PC-9 (cell line): ENCODE data around the gene MRPL53. TPM values are rescaled to one million over a fixed set of nuclear protein-coding genes. Genes with fewer than 3 reads are reported as not detected.

Experiments used
- BruUV-seq: library from RNA; stranded (reverse); fragments of 400-500 nt; replicated peaks from 2 replicates; lab custom pipeline; 2021; lab: Mats Ljungman, UMichigan
- CTCF ChIA-PET: fragments of 300-600 bp; sonication (Branson Sonifier 250); formaldehyde crosslinking; loops from one replicate; lab custom pipeline; 2022; ENCODE audit warnings: antibody characterized with exemption; lab: Charles Lee
- POLR2A ChIA-PET: fragments of 300-600 bp; sonication (Branson Sonifier 250); formaldehyde crosslinking; loops from one replicate; lab custom pipeline; 2022; ENCODE audit warnings: antibody characterized with exemption; ENCODE audit not compliant: unreplicated experiment; lab: Charles Lee
- DNase-seq, 2 experiments: peaks; one replicate each; pipeline versions ENCODE4 v3.0.0 to v3.0.0-alpha.2; 2015 to 2022; ENCODE audit warnings: mixed read lengths in 1 of 2
- H2AFZ ChIP-seq: fragments of 200-600 bp; sonication (generic); 2 replicates; pipeline ENCODE4 v1.8.1; 2017; ENCODE audit warnings: antibody characterized with exemption
- H3F3A ChIP-seq: fragments of 200-600 bp; sonication (generic); 2 replicates; pipeline ENCODE4 v1.8.1; 2017; ENCODE audit warnings: antibody characterized with exemption, mild to moderate bottlenecking, low read depth; ENCODE audit not compliant: insufficient read depth
- H3K27ac ChIP-seq: fragments of 200-600 bp; sonication (generic); 2 replicates; pipeline ENCODE4 v1.6.1; 2016; ENCODE audit warnings: mixed run types
- H3K27me3 ChIP-seq: fragments of 200-600 bp; sonication (generic); 2 replicates; pipeline ENCODE4 v1.6.1; 2016; ENCODE audit warnings: low read depth, mixed run types; ENCODE audit not compliant: insufficient read depth
- H3K36me3 ChIP-seq: fragments of 200-600 bp; sonication (generic); 2 replicates; pipeline ENCODE4 v1.6.1; 2016; ENCODE audit warnings: low read depth, mixed run types
- H3K4me1 ChIP-seq: fragments of 200-600 bp; sonication (generic); replicated peaks from 2 replicates; pipeline ENCODE4 v1.6.1; 2016; ENCODE audit warnings: mixed run types; ENCODE audit not compliant: insufficient read depth
- H3K4me2 ChIP-seq: fragments of 200-600 bp; sonication (generic); 2 replicates; pipeline ENCODE4 v1.6.1; 2017; ENCODE audit warnings: mixed run types
- H3K4me3 ChIP-seq: fragments of 200-600 bp; sonication (generic); 2 replicates; pipeline ENCODE4 v1.6.1; 2016; ENCODE audit warnings: mixed run types
- H3K79me2 ChIP-seq: fragments of 200-600 bp; sonication (generic); 2 replicates; pipeline ENCODE4 v1.6.1; 2017; ENCODE audit warnings: low read depth, mixed run types
- H3K9me2 ChIP-seq: fragments of 200-600 bp; sonication (generic); 2 replicates; pipeline ENCODE4 v1.8.1; 2017; ENCODE audit warnings: mild to moderate bottlenecking; ENCODE audit not compliant: insufficient read depth
- H3K9me3 ChIP-seq: fragments of 200-600 bp; sonication (generic); 2 replicates; pipeline ENCODE4 v1.8.1; 2016; ENCODE audit warnings: low read depth; ENCODE audit not compliant: insufficient read depth
- H4K20me1 ChIP-seq: fragments of 200-600 bp; sonication (generic); 2 replicates; pipeline ENCODE4 v1.8.1; 2017; ENCODE audit not compliant: insufficient read depth
- CTCF ChIP-seq: fragments of 200-600 bp; sonication (generic); conservative IDR thresholded peaks from 2 replicates; pipeline ENCODE4 v1.6.1; 2017; ENCODE audit warnings: mixed run types, antibody characterized with exemption, mild to moderate bottlenecking, moderate library complexity
- EZH2 ChIP-seq: fragments of 200-600 bp; sonication (generic); IDR thresholded peaks from 2 replicates; pipeline ENCODE4 v1.8.0; 2017; ENCODE audit warnings: antibody characterized with exemption, low read depth
- intact Hi-C: fragments of 100-400 bp; cut with micrococcal nuclease; formaldehyde crosslinking; loops from one replicate; pipeline ENCODE4 v1.10.0; 2022; ENCODE audit not compliant: unreplicated experiment
- total RNA-seq: library from RNA; stranded (reverse); gene quantifications from 2 replicates; pipeline ENCODE4 v1.2.3, GENCODE V29; 2021

Gene MRPL53
- total RNA-seq, 1 experiment from 2014 or later: 51.1 TPM

- no peaks in the 10 kb centered on the region for H3K9me3 ChIP-seq
- DNase-seq: peak in 1 of 2 experiments; percentile 26
These were observed 47.0 kb downstream of the MRPL53 start for GRCh38 chr2:74425523-74425922.

GRCh38 chr2:74424995-74425406 lies 47.5 kb downstream of the MRPL53 start:
- Histone ChIP-seq H3K4me1 (peaks cover 9% of the 10 kb centered on the region), H3F3A (peaks cover 41% of the 10 kb centered on the region; the same call in 1 of the 2 replicates), H3K4me2 (no peak overlapping the region), H3K9me2 (no peaks in the 10 kb centered on the region), H3K4me3 (no peak overlapping the region), H3K27me3 (no peaks in the 10 kb centered on the region), H3K27ac (no peak overlapping the region), H3K36me3 (peaks cover 19% of the 10 kb centered on the region; the same call in 1 of the 2 replicates), H3K9me3 (no peaks in the 10 kb centered on the region), H3K79me2 (no peaks in the 10 kb centered on the region), H4K20me1 (0 out of 2 replicates have a peak, but pooled peaks cover 4% of the 10 kb centered on the region), H2AFZ (no peak overlapping the region)
- ChIA-PET CTCF (no interaction called here), POLR2A (no interaction called here)
- TSS peak; percentile 4 for BruUV-seq
- TF ChIP-seq CTCF (no peak), EZH2 (no peak)
- intact Hi-C loops: no loop called here
- no peak for DNase-seq

More at GRCh38 chr2:74425523-74425922, 47.0 kb downstream of the MRPL53 start:
- H3K79me2 ChIP-seq: no peaks in the 10 kb centered on the region
- POLR2A ChIA-PET: no interaction called here
- no TSS peak for BruUV-seq
- no peak overlapping the region for H3K4me2 ChIP-seq
- H3F3A ChIP-seq: peaks cover 41% of the 10 kb centered on the region; the same call in 1 of the 2 replicates
- no peak for TF ChIP-seq EZH2
- no peak for TF ChIP-seq CTCF
- H3K27ac ChIP-seq: no peak overlapping the region
- H3K9me2 ChIP-seq: no peaks in the 10 kb centered on the region
- H4K20me1 ChIP-seq: 0 out of 2 replicates have a peak, but pooled peaks cover 4% of the 10 kb centered on the region
- H3K27me3 ChIP-seq: no peaks in the 10 kb centered on the region
- no peak overlapping the region for H3K4me3 ChIP-seq
- H2AFZ ChIP-seq: no peak overlapping the region
- peaks cover 24% of the 10 kb centered on the region for H3K36me3 ChIP-seq
- intact Hi-C loops: no loop called here
- CTCF ChIA-PET: no interaction called here
- H3K4me1 ChIP-seq: peaks cover 5% of the 10 kb centered on the region

GRCh38 chr2:74424139-74424992 lies 48.1 kb downstream of the MRPL53 start:
- H4K20me1 ChIP-seq: 0 out of 2 replicates have a peak, but pooled peaks cover 4% of the 10 kb centered on the region
- CTCF ChIA-PET: no interaction called here
- H3K9me2 ChIP-seq: no peaks in the 10 kb centered on the region
- no peak overlapping the region for H2AFZ ChIP-seq
- H3K4me1 ChIP-seq: peaks cover 9% of the 10 kb centered on the region
- intact Hi-C loops: no loop called here
- no peak for TF ChIP-seq EZH2
- TF ChIP-seq CTCF: no peak
- peaks cover 41% of the 10 kb centered on the region; the same call in 1 of the 2 replicates for H3F3A ChIP-seq
- no peak overlapping the region for H3K4me2 ChIP-seq
- no peaks in the 10 kb centered on the region for H3K79me2 ChIP-seq
- no peak overlapping the region for H3K4me3 ChIP-seq
- no TSS peak for BruUV-seq
- H3K27ac ChIP-seq: no peak overlapping the region
- H3K36me3 ChIP-seq: peaks cover 13% of the 10 kb centered on the region; the same call in 1 of the 2 replicates
- no peaks in the 10 kb centered on the region for H3K9me3 ChIP-seq
- no peaks in the 10 kb centered on the region for H3K27me3 ChIP-seq
- POLR2A ChIA-PET: no interaction called here
- DNase-seq: no peak
